Stimulated activated CD4-positive, alpha-beta T cell treated with anti-CD3 and anti-CD28 coated beads, TNF-alpha, amount 100 ng/mL, for 48 hours (primary cell): ENCODE measurements around the gene ARHGDIB.

ENCODE experiments used
- DNase-seq, 3 donors: peaks; one replicate each; pipeline ENCODE4 v3.0.0-alpha.2; 2020; ENCODE audit warnings: low read depth in 3 of 3

The ARHGDIB gene

GRCh38 chr12:14961466-14962152 lies at the start of gene ARHGDIB:
TSS of gene ARHGDIB (minus strand) at chr12:14961601. CDS start at chr12:14950712, 10,889 bp downstream.
- DNase-seq, result peak in 2 of 3 donors; percentile 61 to 70

- DNase-seq, result no peak
Measured at GRCh38 chr12:15011162-15011561, 49.8 kb upstream of the ARHGDIB start.

DNA sequence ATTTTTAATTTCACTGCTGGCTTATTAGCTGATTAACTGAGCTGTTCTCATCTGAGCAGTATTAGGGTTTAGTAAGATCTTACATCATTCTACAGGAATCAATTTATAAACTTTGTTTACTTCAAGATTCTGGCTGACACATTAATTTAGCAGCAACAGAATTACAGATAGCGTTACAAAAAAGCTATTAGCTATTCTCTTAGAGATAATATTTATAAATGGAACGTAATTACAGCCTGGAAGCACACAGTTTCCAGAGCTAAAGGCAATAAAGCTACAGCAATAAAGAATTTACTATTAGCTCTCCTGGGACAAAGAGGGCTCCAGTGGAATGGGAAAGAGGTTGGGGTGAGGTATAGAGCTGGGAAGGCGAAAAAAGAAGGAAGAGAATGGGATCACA lies 46.1 kb upstream of the ARHGDIB start:
- DNase-seq, result no peak

DNA sequence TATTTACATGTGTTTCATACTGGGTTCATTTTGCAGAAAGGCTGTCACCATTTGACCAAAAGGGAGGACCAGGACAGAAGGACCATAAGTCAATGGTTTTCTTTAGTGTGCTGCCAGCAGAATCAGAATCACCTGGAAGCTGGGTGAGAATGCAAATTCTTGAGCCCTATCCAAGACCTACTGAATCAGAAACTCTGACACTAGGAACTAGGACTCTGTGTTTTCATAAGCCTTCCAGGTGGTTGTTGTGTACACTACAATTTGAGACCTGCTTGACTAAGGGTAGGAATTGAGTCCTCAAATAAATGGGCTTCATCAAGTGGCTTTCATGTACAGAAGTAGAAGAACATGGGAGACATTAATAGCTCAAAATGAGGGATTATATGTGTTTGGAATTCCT lies 43.7 kb upstream of the ARHGDIB start:
- DNase-seq, result no peak

DNA sequence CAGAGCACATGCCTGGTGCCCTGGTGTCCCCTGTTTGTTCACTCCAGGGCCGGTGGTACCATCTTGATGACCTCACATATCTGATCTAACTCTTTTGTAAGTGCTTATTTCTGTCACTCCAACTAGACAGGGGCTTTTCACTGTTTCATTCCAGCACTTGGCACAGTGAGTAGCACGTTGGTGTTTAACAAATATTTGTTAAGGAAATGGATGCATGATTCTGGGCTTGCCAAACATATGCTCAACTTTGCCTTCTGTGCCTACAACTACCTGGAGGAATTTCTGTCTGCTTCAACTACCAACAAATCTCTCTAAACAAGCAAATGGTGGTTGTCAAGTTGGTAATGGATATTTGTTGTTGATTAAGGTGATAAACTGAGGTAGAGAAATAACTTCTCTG lies 43.0 kb upstream of the ARHGDIB start:
- DNase-seq, result no peak

DNA sequence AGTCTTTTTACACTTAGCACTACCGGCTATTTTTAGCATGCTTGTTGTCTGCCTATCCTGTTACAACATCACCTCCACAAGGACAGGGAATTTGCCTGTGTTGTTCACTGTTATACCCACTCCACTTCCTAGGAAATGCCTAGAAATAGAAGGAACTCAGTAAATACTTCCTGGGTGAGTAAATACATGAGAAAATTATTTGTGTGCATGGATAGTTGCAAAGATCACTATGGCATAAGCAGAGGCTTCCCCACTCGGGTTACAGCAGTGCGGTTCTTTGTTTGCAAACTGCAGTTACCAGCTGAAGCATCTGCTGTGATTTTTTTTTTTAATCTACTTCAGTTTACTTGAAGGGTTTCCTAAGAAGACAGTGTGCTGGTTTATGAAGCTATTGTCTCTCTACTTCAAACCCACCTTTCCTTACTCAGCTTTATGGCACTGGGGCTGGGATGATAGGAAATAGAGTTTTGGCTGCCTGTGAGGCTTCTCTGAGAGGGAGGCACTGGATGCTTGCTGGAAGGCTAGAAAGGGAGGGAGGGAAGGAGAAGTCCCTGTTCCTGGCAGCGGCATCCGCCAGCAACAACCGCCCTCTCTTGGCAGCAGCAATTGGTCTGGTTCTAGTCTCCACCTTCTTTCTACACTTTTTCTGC lies 40.5 kb upstream of the ARHGDIB start:
- no peak for DNase-seq

- DNase-seq, result no peak
Measured at GRCh38 chr12:15000575-15000974, 39.2 kb upstream of the ARHGDIB start.

DNA sequence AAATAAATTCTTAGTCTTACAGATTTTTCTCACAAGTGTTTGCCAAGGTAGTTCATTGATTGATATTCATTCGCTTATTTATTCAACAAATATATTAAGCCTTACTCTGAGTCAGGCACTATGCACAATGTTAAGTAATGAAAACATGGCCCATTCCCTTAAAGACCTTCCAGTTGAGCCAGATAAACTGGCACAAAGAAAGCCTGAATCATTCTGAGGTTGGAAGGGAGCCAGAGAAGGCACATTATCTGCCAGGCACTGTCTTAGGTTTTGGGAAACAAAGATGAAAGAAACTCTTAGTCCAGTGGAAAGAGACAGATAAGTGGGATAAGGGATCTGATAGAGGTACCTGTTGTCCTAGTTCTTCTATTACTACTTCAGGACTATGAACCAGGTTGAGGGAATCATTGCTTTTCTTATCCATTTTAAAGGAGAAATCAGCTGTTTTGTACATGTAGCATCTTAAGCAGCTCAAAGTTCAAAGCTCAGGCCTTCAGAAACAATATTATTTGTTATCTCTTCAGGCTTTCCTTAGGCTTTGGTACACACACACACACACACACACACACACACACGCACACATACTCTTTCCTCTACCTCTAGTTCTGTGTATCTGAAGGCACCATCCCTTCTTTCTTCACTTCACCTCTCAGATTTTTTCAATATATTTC lies 38.4 kb upstream of the ARHGDIB start:
- no peak for DNase-seq

GRCh38 chr12:14999021-14999694 lies 37.8 kb upstream of the ARHGDIB start:
- DNase-seq, result no peak

- DNase-seq, result no peak
Measured at GRCh38 chr12:14997998-14998397, 36.6 kb upstream of the ARHGDIB start.

GRCh38 chr12:14995583-14996425 lies 34.4 kb upstream of the ARHGDIB start:
- DNase-seq, result no peak

DNA sequence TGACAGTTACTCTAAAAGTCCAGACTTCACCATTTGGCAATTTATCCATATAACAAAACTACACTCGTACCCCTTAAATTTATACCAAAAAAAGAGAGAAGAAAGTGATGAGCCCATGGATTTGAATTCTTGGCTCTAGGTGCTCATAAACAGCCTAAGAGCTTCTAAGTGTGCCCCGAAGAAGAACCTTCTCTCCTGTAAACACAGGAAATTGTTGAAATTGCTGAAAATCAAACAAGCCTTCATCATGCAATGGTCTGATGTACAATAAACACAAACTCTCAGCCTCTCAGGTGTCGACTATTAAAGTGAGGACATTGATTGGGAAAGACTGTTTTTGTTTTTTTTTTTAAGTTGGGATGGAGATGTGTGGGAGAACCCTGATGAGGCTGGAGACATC lies 33.2 kb upstream of the ARHGDIB start:
- DNase-seq, result no peak

- DNase-seq, result peak in 1 of 3 donors; percentile 5
Measured at GRCh38 chr12:14993537-14994266, 32.3 kb upstream of the ARHGDIB start.

DNA sequence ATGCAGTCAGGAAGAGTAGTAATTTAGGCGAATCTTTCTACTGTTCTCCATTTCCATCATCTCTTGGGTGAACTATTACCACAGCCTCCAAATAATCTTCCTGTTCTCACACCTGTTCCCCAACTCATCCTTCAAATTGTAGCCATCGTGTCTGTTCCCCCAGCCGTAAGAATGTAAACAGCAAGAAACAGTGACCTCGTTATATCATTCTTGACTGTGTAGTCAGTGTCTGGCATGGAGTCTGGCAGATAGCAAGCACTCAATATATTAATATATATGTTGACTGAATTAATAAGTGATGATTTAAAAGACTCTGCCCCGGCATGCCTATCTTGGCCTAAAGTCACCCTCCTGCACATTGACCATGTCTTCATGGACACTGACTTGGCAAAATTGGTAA lies 31.7 kb upstream of the ARHGDIB start:
- no peak for DNase-seq

DNA sequence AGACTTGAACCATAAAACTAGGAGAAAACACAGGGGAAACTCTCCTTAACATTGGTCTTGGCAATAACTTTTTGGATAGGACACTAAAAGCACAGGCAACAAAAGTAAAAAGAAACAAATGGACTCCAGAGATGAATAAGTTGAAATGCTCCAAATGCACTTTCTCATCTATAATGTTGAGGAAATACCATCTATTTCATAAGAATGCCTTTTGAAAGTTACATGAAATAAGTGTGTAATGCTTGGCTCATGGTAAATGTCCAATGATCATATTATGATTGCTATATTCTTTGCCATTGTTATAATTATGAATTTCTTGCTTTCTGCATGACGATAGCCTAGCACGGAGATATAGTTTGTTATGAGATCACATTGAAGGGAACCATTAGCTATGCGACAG lies 31.3 kb upstream of the ARHGDIB start:
- DNase-seq, result no peak

DNA sequence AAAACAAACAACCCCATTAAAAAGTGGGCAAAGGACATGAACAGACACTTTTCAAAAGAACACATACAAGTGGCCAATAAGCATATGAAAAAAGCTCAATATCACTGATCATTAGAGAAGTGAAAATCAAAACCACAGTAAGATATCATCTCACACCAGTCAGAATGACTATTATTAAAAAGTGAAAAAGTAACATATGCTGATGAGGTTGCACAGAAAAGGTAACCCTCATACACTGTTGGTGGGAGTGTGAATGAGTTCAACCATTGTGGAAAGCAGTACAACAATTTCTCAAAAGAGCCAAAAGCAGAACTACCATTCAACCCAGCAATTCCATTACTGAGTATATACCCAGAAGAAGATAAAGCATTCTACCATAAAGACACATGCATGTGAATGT lies 29.7 kb upstream of the ARHGDIB start:
- no peak for DNase-seq

DNA sequence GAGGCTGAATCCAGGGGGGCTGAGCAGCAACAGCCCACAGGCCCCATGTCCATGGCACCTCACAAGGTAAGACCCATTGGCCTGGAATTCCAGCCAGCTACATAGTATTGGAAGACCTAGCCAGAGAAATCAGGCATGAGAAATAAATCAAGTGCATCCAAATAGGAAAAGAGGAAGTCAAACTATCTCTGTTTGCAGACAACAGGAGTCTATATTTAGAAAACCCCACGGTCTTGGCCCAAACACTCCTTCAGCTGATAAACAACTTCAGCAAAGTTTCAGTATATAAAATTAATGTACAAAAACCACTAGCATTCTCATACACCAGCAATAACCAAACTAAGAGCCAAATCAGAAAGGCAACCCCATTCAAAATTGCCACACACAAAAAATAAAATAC lies 28.4 kb upstream of the ARHGDIB start:
- DNase-seq, result no peak

- DNase-seq, result no peak
Measured at GRCh38 chr12:14988035-14988434, 26.6 kb upstream of the ARHGDIB start.

DNA sequence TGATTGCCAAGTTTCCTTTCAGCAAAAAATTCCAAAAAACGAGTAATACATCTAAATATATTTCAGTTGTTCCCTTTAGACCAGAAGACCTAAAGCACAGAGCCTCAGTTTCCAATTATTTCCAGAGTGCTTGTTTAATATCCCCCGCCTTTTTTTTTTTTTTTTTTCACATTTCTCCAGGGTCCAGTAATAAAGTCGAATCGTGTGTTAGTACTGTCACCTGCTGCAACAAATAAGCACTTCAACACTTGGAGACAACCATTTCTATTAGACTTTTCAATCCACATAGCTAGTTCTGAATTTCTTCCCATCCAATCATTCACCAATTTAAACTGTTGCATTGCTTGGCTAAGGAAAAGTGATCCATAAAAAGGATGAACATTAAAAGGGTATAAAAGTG lies 25.0 kb upstream of the ARHGDIB start:
- no peak for DNase-seq

DNA sequence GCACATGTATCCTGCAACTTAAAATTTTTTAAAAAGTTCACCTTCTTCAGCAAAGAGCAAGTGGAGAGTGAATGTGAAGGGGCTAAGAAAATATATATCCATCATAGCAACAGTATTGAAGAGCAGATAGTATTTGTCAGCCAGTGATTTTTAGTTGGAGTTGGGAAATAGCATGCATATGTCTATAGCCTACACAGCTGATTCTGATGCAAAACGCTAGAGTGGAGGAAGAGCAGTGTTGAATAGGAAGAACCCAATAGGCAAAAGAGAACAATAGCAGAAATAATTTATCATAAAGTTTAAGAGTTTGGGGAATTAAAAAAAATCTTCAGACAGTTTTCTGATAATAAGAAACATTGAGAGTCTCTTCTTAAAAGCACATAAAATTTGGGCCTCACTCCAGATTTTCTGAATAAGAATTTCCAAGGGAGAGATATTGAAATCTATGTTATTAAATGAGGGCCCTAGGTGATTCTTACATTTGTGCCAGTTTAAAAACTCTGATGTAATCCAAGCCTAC lies 23.4 kb upstream of the ARHGDIB start:
- DNase-seq, result no peak

DNA sequence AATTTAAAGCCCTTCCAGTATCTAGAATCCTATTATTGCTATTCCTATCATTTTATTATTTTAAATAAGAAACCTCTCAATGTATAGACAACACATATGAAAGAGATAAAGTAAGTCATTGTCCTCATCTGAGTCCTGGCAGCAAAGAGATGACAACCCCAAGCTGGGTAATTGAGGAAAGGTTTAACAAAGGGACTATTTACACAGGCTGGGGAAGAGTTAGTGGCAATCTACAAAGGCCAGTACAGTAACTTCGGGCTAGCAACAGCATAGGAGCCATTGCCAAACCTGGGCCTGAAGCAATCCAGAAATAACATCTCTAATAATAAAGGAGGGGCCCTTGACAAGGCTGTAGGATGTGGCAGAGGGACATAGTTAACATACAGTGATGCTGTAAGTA lies 22.6 kb upstream of the ARHGDIB start:
- DNase-seq, result no peak
